HepG2 (cell line): ENCODE measurements around the gene LSM14B. TPM values are rescaled to one million over a fixed set of nuclear protein-coding genes. Genes with fewer than 3 reads are reported as not detected.
A peak's percentile ranks its signal among the peaks of the same experiment; 100 is the strongest.

Source experiments
- ATAC-seq: fragments of 200-7000 bp; cut with Tn5 transposase; 3 replicates; pipeline ENCODE4 v1.9.1; 2020; ENCODE audit warnings: mild to moderate bottlenecking, moderate library complexity
- BruUV-seq: library from RNA; stranded (reverse); fragments of 400-500 nt; replicated peaks from 2 replicates; lab custom pipeline; 2021; lab: Mats Ljungman, UMichigan
- CTCF ChIA-PET: fragments of 300-600 bp; formaldehyde crosslinking; extraction: SDS; loops from one replicate; lab custom pipeline; 2021; ENCODE audit warnings: low total read pairs, inconsistent platforms, low intra/inter-chr PET ratio; lab: Yijun Ruan, JAX
- POLR2A ChIA-PET: fragments of 350-600 bp; sonication (Branson Sonifier 250); formaldehyde crosslinking; loops from one replicate; lab custom pipeline; 2020; ENCODE audit warnings: antibody characterized with exemption, inconsistent platforms; lab: Yijun Ruan, JAX
- DNase-seq: peaks from one replicate; pipeline ENCODE4 v3.0.0-alpha.2; 2015; ENCODE audit warnings: low spot score
- FAIRE-seq: peaks from 3 replicates; lab custom pipeline; 2011; peaks lifted over from hg19 to GRCh38; lab: Jason Lieb, UNC
- H2AFZ ChIP-seq: one replicate; pipeline ENCODE4 v1.6.1; 2011; ENCODE audit warnings: low read length, inconsistent platforms
- H3K27ac ChIP-seq: fragments of 300-600 bp; 3 replicates; pipeline ENCODE4 v1.8.0; 2011; ENCODE audit warnings: mixed run types, mild to moderate bottlenecking, mixed read lengths, low read length, inconsistent platforms; ENCODE audit not compliant: insufficient read depth; ENCODE audit errors: extremely low read length
- H3K27me3 ChIP-seq, 2 experiments: fragments of 200-600 bp in 1 of 2; 2 replicates in 1 of 2; 3 replicates in 1 of 2; pipeline versions ENCODE4 v1.6.0 to v1.8.0; 2011; ENCODE audit warnings: low read length in 2 of 2, mild to moderate bottlenecking in 2 of 2, moderate library complexity in 2 of 2, inconsistent platforms in 1 of 2; ENCODE audit not compliant: insufficient read depth in 2 of 2, control insufficient read depth in 1 of 2
- H3K36me3 ChIP-seq, 2 experiments: fragments of 200-600 bp in 1 of 2; replicated peaks in 1 of 2; 2 replicates in 1 of 2; 3 replicates in 1 of 2; pipeline versions ENCODE4 v1.5.1 to v1.8.0; 2011; ENCODE audit warnings: low read length in 2 of 2, inconsistent platforms in 1 of 2; ENCODE audit not compliant: insufficient read depth in 2 of 2, control insufficient read depth in 1 of 2
- H3K4me1 ChIP-seq: 2 replicates; pipeline ENCODE4 v1.5.1; 2012; ENCODE audit warnings: low read length, inconsistent platforms; ENCODE audit not compliant: insufficient read depth
- H3K4me2 ChIP-seq: 2 replicates; pipeline ENCODE4 v1.6.0; 2011; ENCODE audit warnings: low read depth, low read length, inconsistent platforms
- H3K4me3 ChIP-seq, 3 experiments: fragments of 200-600 bp in 1 of 3; sonication (generic), shearing (Covaris generic) in 1 of 3; replicated peaks in 1 of 3; 2 replicates each; pipeline ENCODE4 v1.5.1; 2011 to 2016; ENCODE audit warnings: low read length in 3 of 3, inconsistent platforms in 2 of 3, low read depth in 2 of 3, mild to moderate bottlenecking in 2 of 3, control low read depth in 1 of 3, mixed read lengths in 1 of 3; ENCODE audit not compliant: insufficient read depth in 1 of 3
- H3K79me2 ChIP-seq: one replicate; pipeline ENCODE4 v1.6.1; 2011; ENCODE audit warnings: low read length, inconsistent platforms; ENCODE audit not compliant: insufficient read depth
- H3K9ac ChIP-seq: 2 replicates; pipeline ENCODE4 v1.6.0; 2011; ENCODE audit warnings: mild to moderate bottlenecking, low read depth, low read length, inconsistent platforms; ENCODE audit not compliant: insufficient read depth
- H3K9me3 ChIP-seq: 2 replicates; pipeline ENCODE4 v1.5.1; 2012; ENCODE audit warnings: mild to moderate bottlenecking, low read length
- H4K20me1 ChIP-seq: 2 replicates; pipeline ENCODE4 v1.6.0; 2011; ENCODE audit warnings: inconsistent platforms, mild to moderate bottlenecking, low read length, moderate library complexity; ENCODE audit not compliant: insufficient read depth
- ARNTL ChIP-seq: sonication (generic); formaldehyde crosslinking; IDR thresholded peaks from 2 replicates; pipeline ENCODE4 v1.4.0; 2020; ENCODE audit warnings: mild to moderate bottlenecking, missing genetic modification reagents
- ELF4 ChIP-seq: sonication (generic); formaldehyde crosslinking; IDR thresholded peaks from 2 replicates; pipeline ENCODE4 v1.5.0; 2020; ENCODE audit warnings: missing genetic modification reagents, mild to moderate bottlenecking, moderate library complexity, borderline replicate concordance
- FOSL1 ChIP-seq: sonication (generic); formaldehyde crosslinking; IDR thresholded peaks from 2 replicates; pipeline ENCODE4 v1.9.0; 2021; ENCODE audit warnings: missing genetic modification reagents, borderline replicate concordance
- GTF3A ChIP-seq: sonication (generic); formaldehyde crosslinking; conservative IDR thresholded peaks from 2 replicates; pipeline ENCODE4 v1.4.0; 2020; ENCODE audit warnings: mild to moderate bottlenecking, missing genetic modification reagents
- HOMEZ ChIP-seq: IDR thresholded peaks from 2 replicates; pipeline ENCODE4 v1.6.1; 2016; ENCODE audit warnings: low read depth
- NCOA1 ChIP-seq: sonication (generic); formaldehyde crosslinking; IDR thresholded peaks from 2 replicates; pipeline ENCODE4 v1.9.0; 2021; ENCODE audit warnings: missing genetic modification reagents
- NFE2 ChIP-seq: sonication (generic); formaldehyde crosslinking; IDR thresholded peaks from 2 replicates; pipeline ENCODE4 v1.4.0; 2020; ENCODE audit warnings: missing genetic modification reagents
- NR3C1 ChIP-seq: sonication (generic); formaldehyde crosslinking; IDR thresholded peaks from 2 replicates; pipeline ENCODE4 v1.4.0; 2020; ENCODE audit warnings: missing genetic modification reagents
- PHF5A ChIP-seq: IDR thresholded peaks from one replicate; pipeline ENCODE4 v1.6.1; 2018; ENCODE audit warnings: low read depth, missing genetic modification reagents; ENCODE audit not compliant: unreplicated experiment
- SP1 ChIP-seq, 2 experiments: fragments of 450-650 bp in 1 of 2; sonication (generic) in 1 of 2; formaldehyde crosslinking in 1 of 2; IDR thresholded peaks; 2 replicates each; pipeline versions ENCODE4 v1.4.0 to v1.6.1; 2016 to 2020; ENCODE audit warnings: missing genetic modification reagents in 1 of 2
- UBTF ChIP-seq: sonication (generic); formaldehyde crosslinking; IDR thresholded peaks from 2 replicates; pipeline ENCODE4 v1.4.0; 2020; ENCODE audit warnings: mild to moderate bottlenecking, missing genetic modification reagents
- ZBTB44 ChIP-seq: sonication (generic); formaldehyde crosslinking; IDR thresholded peaks from 2 replicates; pipeline ENCODE4 v1.4.0; 2020; ENCODE audit warnings: missing genetic modification reagents
- ZBTB7B ChIP-seq: sonication (generic); formaldehyde crosslinking; IDR thresholded peaks from 2 replicates; pipeline ENCODE4 v1.4.0; 2020; ENCODE audit warnings: missing genetic modification reagents
- ZFAT ChIP-seq: sonication (generic); formaldehyde crosslinking; conservative IDR thresholded peaks from 2 replicates; pipeline ENCODE4 v1.8.1; 2023; ENCODE audit warnings: missing genetic modification reagents, inconsistent platforms
- ZNF180 ChIP-seq: sonication (generic); formaldehyde crosslinking; IDR thresholded peaks from 2 replicates; pipeline ENCODE4 v1.4.0; 2020; ENCODE audit warnings: low read depth, missing genetic modification reagents, borderline replicate concordance
- ZNF274 ChIP-seq: sonication (generic); formaldehyde crosslinking; IDR thresholded peaks from 2 replicates; pipeline ENCODE4 v1.5.1; 2020; ENCODE audit warnings: mild to moderate bottlenecking, missing genetic modification reagents
- ZNF350 ChIP-seq: sonication (generic); formaldehyde crosslinking; IDR thresholded peaks from 2 replicates; pipeline ENCODE4 v1.4.0; 2020; ENCODE audit warnings: mild to moderate bottlenecking, low read depth, missing genetic modification reagents, borderline replicate concordance
- ZNF44 ChIP-seq: sonication (generic); formaldehyde crosslinking; IDR thresholded peaks from 2 replicates; pipeline ENCODE4 v1.5.1; 2020; ENCODE audit warnings: mild to moderate bottlenecking, missing genetic modification reagents
- ZNF652 ChIP-seq: IDR thresholded peaks from 2 replicates; pipeline ENCODE4 v1.6.1; 2016; ENCODE audit warnings: low read depth, borderline replicate concordance
- ZNF749 ChIP-seq: sonication (generic); formaldehyde crosslinking; IDR thresholded peaks from 2 replicates; pipeline ENCODE4 v1.8.0; 2022; ENCODE audit warnings: mild to moderate bottlenecking, missing genetic modification reagents, moderate library complexity, borderline replicate concordance
- WGBS: methylation state at CpG from one replicate; pipeline ENCODE4 v1.1.6; 2017; ENCODE audit warnings: low lambda C conversion rate; 5-methylcytosine and 5-hydroxymethylcytosine counted together
- in situ Hi-C: cut with HindIII; loops from 2 replicates; pipeline ENCODE4 v1.10.0; 2017; ENCODE audit warnings: low pct_unique_long_range_greater_than_20kb; ENCODE audit not compliant: extremely low pct_ligation_motif_present
- intact Hi-C: fragments of 100-400 bp; cut with micrococcal nuclease; formaldehyde crosslinking; loops from one replicate; pipeline ENCODE4 v1.10.0; 2022; ENCODE audit not compliant: unreplicated experiment
- polyA plus RNA-seq, 8 experiments: library from polyadenylated mRNA; depleted of rRNA in 3 of 8; stranded (reverse) in 7 of 8; unstranded in 1 of 8; fragments of >200 nt; fragmentation: Illumina TruSeq in 4 of 8; extraction: Trizol in 4 of 8; gene quantifications; 2 replicates each; pipeline versions ENCODE4 v1.2.1 to v1.2.3, GENCODE V29; 2011 to 2016; ENCODE audit warnings: low read depth in 4 of 8, missing spikeins in 1 of 8, mixed read lengths in 1 of 8; ENCODE audit not compliant: insufficient read depth in 1 of 8
- total RNA-seq, 5 experiments: library from RNA; depleted of rRNA; stranded (reverse); fragments of >200 nt; fragmentation: Illumina TruSeq; extraction: Trizol; gene quantifications; 2 replicates each; pipeline ENCODE4 v1.2.3, GENCODE V29; 2016; ENCODE audit warnings: low read depth in 1 of 5

The LSM14B gene
- total and polyA plus RNA-seq, 2 of the 13 experiments (the other 11 are each of a cell fraction or from before 2014, with no cell fraction given) = 43.3 to 79.2 TPM

- TF ChIP-seq ZNF749 (CRISPR knock-in tag) (no peak), NR3C1 (CRISPR knock-in tag) (no peak), ZBTB7B (CRISPR knock-in tag) (no peak), ZNF652 (CRISPR knock-in tag) (no peak), GTF3A (CRISPR knock-in tag) (no peak), UBTF (no peak), SP1 (IDR thresholded peaks at IDR 0.05) (no peak), SP1 (CRISPR knock-in tag; IDR thresholded peaks at IDR 0.05) (no peak)
Measured at GRCh38 chr20:62158541-62158940, 36.3 kb downstream of the LSM14B start (continued).

- ChIA-PET POLR2A (no interaction called here), CTCF (interaction anchor here (4.9 kb wide), 1 partner anchor 148 kb away, joined by 46 read pairs; no protein-coding TSS in a partner anchor)
- Histone ChIP-seq H3K9me3 (no peaks in the 10 kb centered on the region), H3K27ac (no peak overlapping the region), H3K9ac (no peak overlapping the region), H2AFZ (no peak overlapping the region), H3K4me3 (no peak overlapping the region), H4K20me1 (peaks cover 17% of the 10 kb centered on the region), H3K4me1 (peaks cover 35% of the 10 kb centered on the region), H3K4me2 (no peak overlapping the region), H3K79me2 (peaks cover 59% of the 10 kb centered on the region), H3K27me3 (no peaks in the 10 kb centered on the region), H3K36me3 (peaks cover 41 to 73% of the 10 kb centered on the region in 2 experiments)
- no TSS peak for BruUV-seq
- FAIRE-seq = no peak
- intact Hi-C loops (loop anchor here (5.0 kb wide), 1 partner anchor 37 kb away; the partner anchor contains the start of gene LSM14B), in situ Hi-C loops (no loop called here)
- WGBS = 98% methylated on average over 10 of the region's 11 CpGs
- ATAC-seq = no peak
- no peak for DNase-seq
- TF ChIP-seq ZNF274 (CRISPR knock-in tag) = no peak
- TF ChIP-seq FOSL1 (CRISPR knock-in tag) = no peak
- TF ChIP-seq ARNTL = no peak
- TF ChIP-seq PHF5A (CRISPR knock-in tag) = no peak
- TF ChIP-seq ZBTB44 = no peak
- no peak for TF ChIP-seq ZNF180 (CRISPR knock-in tag)
- TF ChIP-seq ZNF44 = no peak
- no peak for TF ChIP-seq NCOA1
- TF ChIP-seq NFE2 (CRISPR knock-in tag) = no peak
- no peak for TF ChIP-seq ELF4 (CRISPR knock-in tag)
- no peak for TF ChIP-seq HOMEZ (CRISPR knock-in tag)
- no peak for TF ChIP-seq ZFAT (CRISPR knock-in tag)
- TF ChIP-seq ZNF350 (CRISPR knock-in tag) = peak; percentile 30; the same call in 1 of the 2 replicates
Measured at GRCh38 chr20:62159052-62159451, 36.8 kb downstream of the LSM14B start.
